Neural cell (in vitro differentiated cells): ENCODE results near the gene HIGD1C. TPM values are rescaled to one million over a fixed set of nuclear protein-coding genes. Genes with fewer than 3 reads are reported as not detected.

Experiments used
- H2AFZ ChIP-seq: fragments of 200-600, 300-800 bp; sonication (generic), shearing (Covaris generic); 2 replicates; pipeline ENCODE4 v1.6.0; 2014; ENCODE audit warnings: low read depth, mild to moderate bottlenecking, antibody characterized with exemption, low read length, moderate library complexity
- H3F3A ChIP-seq: fragments of 200-600 bp; shearing (Covaris generic); 2 replicates; pipeline ENCODE4 v1.6.1; 2016; ENCODE audit warnings: mild to moderate bottlenecking, moderate library complexity, mixed read lengths, antibody characterized with exemption, low read length; ENCODE audit not compliant: insufficient read depth, poor library complexity, severe bottlenecking
- H3K27ac ChIP-seq: fragments of 200-600, 300-800 bp; sonication (generic), shearing (Covaris generic); 2 replicates; pipeline ENCODE4 v1.5.1; 2014; ENCODE audit warnings: mild to moderate bottlenecking, low read length, moderate library complexity
- H3K27me3 ChIP-seq: fragments of 300-800, 200-600 bp; sonication (generic), shearing (Covaris generic); 2 replicates; pipeline ENCODE4 v1.6.0; 2014; ENCODE audit warnings: mild to moderate bottlenecking, low read depth, low read length, moderate library complexity; ENCODE audit not compliant: insufficient read depth
- H3K36me3 ChIP-seq: fragments of 300-800, 200-600 bp; sonication (generic), shearing (Covaris generic); 2 replicates; pipeline ENCODE4 v1.5.1; 2014; ENCODE audit warnings: mild to moderate bottlenecking, antibody characterized with exemption, low read length, moderate library complexity; ENCODE audit not compliant: insufficient read depth
- H3K4me2 ChIP-seq: fragments of 300-800, 200-600 bp; sonication (generic), shearing (Covaris generic); 2 replicates; pipeline ENCODE4 v1.6.0; 2014; ENCODE audit warnings: mild to moderate bottlenecking, low read length
- H3K4me3 ChIP-seq: fragments of 300-800, 200-600 bp; sonication (generic), shearing (Covaris generic); 2 replicates; pipeline ENCODE4 v1.5.1; 2014; ENCODE audit warnings: mild to moderate bottlenecking, low read length, moderate library complexity
- H3K79me2 ChIP-seq: fragments of 200-600 bp; shearing (Covaris generic); replicated peaks from 2 replicates; pipeline ENCODE4 v1.6.0; 2014; ENCODE audit warnings: mild to moderate bottlenecking, low read length, moderate library complexity; ENCODE audit not compliant: insufficient read depth
- H3K9ac ChIP-seq: fragments of 300-800, 200-600 bp; sonication (generic), shearing (Covaris generic); 2 replicates; pipeline ENCODE4 v1.6.1; 2016; ENCODE audit warnings: mild to moderate bottlenecking, low read length, mixed read lengths
- H3K9me2 ChIP-seq: fragments of 200-600 bp; shearing (Covaris generic); 2 replicates; pipeline ENCODE4 v1.6.1; 2016; ENCODE audit warnings: mild to moderate bottlenecking, low read length, mixed read lengths; ENCODE audit not compliant: insufficient read depth
- H3K9me3 ChIP-seq: fragments of 200-600, 300-800 bp; sonication (generic), shearing (Covaris generic); 2 replicates; pipeline ENCODE4 v1.6.1; 2016; ENCODE audit warnings: mild to moderate bottlenecking, mixed run types, low read length, moderate library complexity, mixed read lengths
- H4K20me1 ChIP-seq: fragments of 200-600 bp; shearing (Covaris generic); 2 replicates; pipeline ENCODE4 v1.6.1; 2016; ENCODE audit warnings: mild to moderate bottlenecking, mixed run types; ENCODE audit not compliant: insufficient read depth
- EP300 ChIP-seq: fragments of 450-650 bp; conservative IDR thresholded peaks from 2 replicates; pipeline ENCODE4 v1.6.1; 2014; ENCODE audit warnings: antibody characterized with exemption, mild to moderate bottlenecking, moderate library complexity; ENCODE audit not compliant: poor library complexity, severe bottlenecking
- EZH2 ChIP-seq: fragments of 200-600, 300-800 bp; shearing (Covaris generic), sonication (generic); IDR thresholded peaks from 2 replicates; pipeline ENCODE4 v1.6.1; 2014; ENCODE audit warnings: antibody characterized with exemption, low read length, borderline replicate concordance, mild to moderate bottlenecking; ENCODE audit not compliant: insufficient read depth, poor library complexity, severe bottlenecking
- MXI1 ChIP-seq: fragments of 450-650 bp; conservative IDR thresholded peaks from 2 replicates; pipeline ENCODE4 v1.6.1; 2014; ENCODE audit warnings: antibody characterized with exemption, mild to moderate bottlenecking; ENCODE audit not compliant: poor library complexity, severe bottlenecking
- POLR2AphosphoS5 ChIP-seq: IDR thresholded peaks from 2 replicates; pipeline ENCODE4 v1.6.1; 2012
- RAD21 ChIP-seq: fragments of 450-650 bp; conservative IDR thresholded peaks from 2 replicates; pipeline ENCODE4 v1.6.1; 2014; ENCODE audit warnings: antibody characterized with exemption, mild to moderate bottlenecking, moderate library complexity
- SMC3 ChIP-seq: fragments of 450-650 bp; conservative IDR thresholded peaks from 2 replicates; pipeline ENCODE4 v1.6.1; 2014; ENCODE audit warnings: antibody characterized with exemption, mild to moderate bottlenecking, moderate library complexity; ENCODE audit not compliant: poor library complexity
- TAF1 ChIP-seq: IDR thresholded peaks from 2 replicates; pipeline ENCODE4 v1.6.1; 2012; ENCODE audit warnings: low read depth
- polyA plus RNA-seq: library from polyadenylated mRNA; depleted of rRNA; stranded (reverse); fragments of >200 nt; gene quantifications from 2 replicates; pipeline ENCODE4 v1.2.3, GENCODE V29; 2014
- TF ChIP-seq, protein P1 (sequence below): fragments of 450-650 bp; IDR thresholded peaks from 2 replicates; pipeline ENCODE4 v1.5.1; 2014; ENCODE audit warnings: antibody characterized with exemption, mild to moderate bottlenecking, moderate library complexity; ENCODE audit not compliant: poor library complexity, severe bottlenecking
- TF ChIP-seq, protein P2 (sequence below): IDR thresholded peaks from 2 replicates; pipeline ENCODE4 v1.6.1; 2012; ENCODE audit warnings: borderline replicate concordance

HIGD1C gene
- polyA plus RNA-seq, 1 donor from 2014 or later, result not detected

DNA sequence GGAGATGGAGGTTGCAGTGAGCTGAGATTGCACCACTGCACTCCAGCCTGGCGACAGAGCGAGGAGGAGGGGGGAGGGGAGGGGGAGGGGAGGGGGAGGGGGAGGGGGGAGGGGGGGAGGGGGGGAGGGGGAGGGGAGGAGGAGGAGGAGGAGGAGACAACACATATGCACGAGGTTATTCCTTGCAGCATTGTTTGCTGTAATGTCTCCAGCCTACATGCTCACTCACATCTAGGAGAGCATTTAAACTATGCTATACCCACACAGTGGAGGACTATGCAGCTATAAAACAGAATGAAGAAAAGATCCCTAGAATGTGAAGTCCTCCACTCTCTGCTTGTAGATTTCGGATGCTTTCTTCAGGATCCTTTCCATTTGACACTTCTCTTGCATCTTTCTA lies 3.5 kb upstream of the HIGD1C start:
- no peak overlapping the region for H3K9ac ChIP-seq
- H4K20me1 ChIP-seq, result no peaks in the 10 kb centered on the region
- H3K27ac ChIP-seq, result no peak overlapping the region
- no peaks in the 10 kb centered on the region for H3K36me3 ChIP-seq
- no peak overlapping the region for H2AFZ ChIP-seq
- H3K9me3 ChIP-seq, result no peaks in the 10 kb centered on the region
- H3K79me2 ChIP-seq, result no peaks in the 10 kb centered on the region
- TF ChIP-seq, protein P1, sequence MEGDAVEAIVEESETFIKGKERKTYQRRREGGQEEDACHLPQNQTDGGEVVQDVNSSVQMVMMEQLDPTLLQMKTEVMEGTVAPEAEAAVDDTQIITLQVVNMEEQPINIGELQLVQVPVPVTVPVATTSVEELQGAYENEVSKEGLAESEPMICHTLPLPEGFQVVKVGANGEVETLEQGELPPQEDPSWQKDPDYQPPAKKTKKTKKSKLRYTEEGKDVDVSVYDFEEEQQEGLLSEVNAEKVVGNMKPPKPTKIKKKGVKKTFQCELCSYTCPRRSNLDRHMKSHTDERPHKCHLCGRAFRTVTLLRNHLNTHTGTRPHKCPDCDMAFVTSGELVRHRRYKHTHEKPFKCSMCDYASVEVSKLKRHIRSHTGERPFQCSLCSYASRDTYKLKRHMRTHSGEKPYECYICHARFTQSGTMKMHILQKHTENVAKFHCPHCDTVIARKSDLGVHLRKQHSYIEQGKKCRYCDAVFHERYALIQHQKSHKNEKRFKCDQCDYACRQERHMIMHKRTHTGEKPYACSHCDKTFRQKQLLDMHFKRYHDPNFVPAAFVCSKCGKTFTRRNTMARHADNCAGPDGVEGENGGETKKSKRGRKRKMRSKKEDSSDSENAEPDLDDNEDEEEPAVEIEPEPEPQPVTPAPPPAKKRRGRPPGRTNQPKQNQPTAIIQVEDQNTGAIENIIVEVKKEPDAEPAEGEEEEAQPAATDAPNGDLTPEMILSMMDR, result no peak
- TF ChIP-seq TAF1 (no peak), EP300 (no peak), MXI1 (no peak), RAD21 (no peak), POLR2AphosphoS5 (no peak), SMC3 (no peak), EZH2 (no peak)
- TF ChIP-seq, protein P2, sequence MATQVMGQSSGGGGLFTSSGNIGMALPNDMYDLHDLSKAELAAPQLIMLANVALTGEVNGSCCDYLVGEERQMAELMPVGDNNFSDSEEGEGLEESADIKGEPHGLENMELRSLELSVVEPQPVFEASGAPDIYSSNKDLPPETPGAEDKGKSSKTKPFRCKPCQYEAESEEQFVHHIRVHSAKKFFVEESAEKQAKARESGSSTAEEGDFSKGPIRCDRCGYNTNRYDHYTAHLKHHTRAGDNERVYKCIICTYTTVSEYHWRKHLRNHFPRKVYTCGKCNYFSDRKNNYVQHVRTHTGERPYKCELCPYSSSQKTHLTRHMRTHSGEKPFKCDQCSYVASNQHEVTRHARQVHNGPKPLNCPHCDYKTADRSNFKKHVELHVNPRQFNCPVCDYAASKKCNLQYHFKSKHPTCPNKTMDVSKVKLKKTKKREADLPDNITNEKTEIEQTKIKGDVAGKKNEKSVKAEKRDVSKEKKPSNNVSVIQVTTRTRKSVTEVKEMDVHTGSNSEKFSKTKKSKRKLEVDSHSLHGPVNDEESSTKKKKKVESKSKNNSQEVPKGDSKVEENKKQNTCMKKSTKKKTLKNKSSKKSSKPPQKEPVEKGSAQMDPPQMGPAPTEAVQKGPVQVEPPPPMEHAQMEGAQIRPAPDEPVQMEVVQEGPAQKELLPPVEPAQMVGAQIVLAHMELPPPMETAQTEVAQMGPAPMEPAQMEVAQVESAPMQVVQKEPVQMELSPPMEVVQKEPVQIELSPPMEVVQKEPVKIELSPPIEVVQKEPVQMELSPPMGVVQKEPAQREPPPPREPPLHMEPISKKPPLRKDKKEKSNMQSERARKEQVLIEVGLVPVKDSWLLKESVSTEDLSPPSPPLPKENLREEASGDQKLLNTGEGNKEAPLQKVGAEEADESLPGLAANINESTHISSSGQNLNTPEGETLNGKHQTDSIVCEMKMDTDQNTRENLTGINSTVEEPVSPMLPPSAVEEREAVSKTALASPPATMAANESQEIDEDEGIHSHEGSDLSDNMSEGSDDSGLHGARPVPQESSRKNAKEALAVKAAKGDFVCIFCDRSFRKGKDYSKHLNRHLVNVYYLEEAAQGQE, result no peak
- no peak overlapping the region for H3K4me3 ChIP-seq
- no peaks in the 10 kb centered on the region for H3F3A ChIP-seq
- no peaks in the 10 kb centered on the region for H3K27me3 ChIP-seq
- no peaks in the 10 kb centered on the region for H3K9me2 ChIP-seq
- H3K4me2 ChIP-seq, result no peak overlapping the region

DNA sequence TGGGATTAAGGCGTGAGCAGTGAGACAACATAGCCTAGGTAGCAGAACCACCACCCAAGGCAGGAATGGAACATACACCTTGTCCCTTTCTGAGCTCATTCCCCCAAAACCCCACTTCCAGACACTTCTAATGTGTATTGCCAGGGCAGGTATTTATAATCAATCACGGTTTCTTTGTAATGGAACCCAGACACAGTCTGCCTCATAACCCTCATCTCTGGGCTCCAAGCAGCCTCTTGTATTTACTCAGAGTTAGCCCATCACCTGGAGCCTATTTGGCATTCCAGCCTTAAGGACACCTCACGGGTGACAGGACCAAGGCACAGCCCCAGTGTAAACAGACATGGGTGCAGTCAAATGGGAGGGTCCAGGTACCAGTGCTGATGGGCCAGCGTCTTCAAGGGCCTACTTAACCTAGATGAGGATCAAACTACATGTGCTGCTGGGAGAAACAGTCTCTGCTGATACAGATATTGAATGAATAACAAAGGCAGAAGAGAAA lies 2.5 kb upstream of the HIGD1C start:
- TF ChIP-seq EP300 (no peak), EZH2 (no peak), POLR2AphosphoS5 (no peak), MXI1 (no peak)
- H3F3A ChIP-seq, result no peaks in the 10 kb centered on the region
- H3K4me2 ChIP-seq, result no peak overlapping the region
- no peak overlapping the region for H2AFZ ChIP-seq
- H3K4me3 ChIP-seq, result no peak overlapping the region
- no peak overlapping the region for H3K9ac ChIP-seq
- no peaks in the 10 kb centered on the region for H3K79me2 ChIP-seq
- no peak overlapping the region for H3K27ac ChIP-seq
- H3K9me3 ChIP-seq, result no peaks in the 10 kb centered on the region
- H4K20me1 ChIP-seq, result no peaks in the 10 kb centered on the region
- H3K27me3 ChIP-seq, result no peaks in the 10 kb centered on the region
- no peaks in the 10 kb centered on the region for H3K36me3 ChIP-seq
- H3K9me2 ChIP-seq, result no peaks in the 10 kb centered on the region
